HepG2 (cell line): ENCODE results near the gene GAS2. TPM values are rescaled to one million over a fixed set of nuclear protein-coding genes. Genes with fewer than 3 reads are reported as not detected.

Source experiments
- ARNT2 ChIP-seq: sonication (generic); formaldehyde crosslinking; IDR thresholded peaks from 2 replicates; pipeline ENCODE4 v1.8.0; 2022; ENCODE audit warnings: mild to moderate bottlenecking, low read depth, missing genetic modification reagents, moderate library complexity
- ATM ChIP-seq: fragments of 450-650 bp; IDR thresholded peaks from 2 replicates; pipeline ENCODE4 v1.7.1; 2017; ENCODE audit warnings: mild to moderate bottlenecking, borderline replicate concordance
- EED ChIP-seq: sonication (generic); formaldehyde crosslinking; IDR thresholded peaks from 2 replicates; pipeline ENCODE4 v1.5.0; 2020; ENCODE audit warnings: mild to moderate bottlenecking, missing genetic modification reagents
- HNRNPH1 ChIP-seq: fragments of 200-400 bp; formaldehyde crosslinking; optimal IDR thresholded peaks from 2 replicates; pipeline ENCODE3; 2017; ENCODE audit warnings: mild to moderate bottlenecking, low read depth, low read length
- HOXA7 ChIP-seq: sonication (generic); formaldehyde crosslinking; IDR thresholded peaks from 2 replicates; pipeline ENCODE4 v1.8.1; 2022; ENCODE audit warnings: mild to moderate bottlenecking, missing genetic modification reagents, moderate library complexity
- MBD4 ChIP-seq: IDR thresholded peaks from 2 replicates; pipeline ENCODE4 v1.6.1; 2012; ENCODE audit warnings: low read length, inconsistent platforms, borderline replicate concordance
- MXI1 ChIP-seq: IDR thresholded peaks from 3 replicates; pipeline ENCODE4 v1.6.1; 2012; ENCODE audit warnings: low read depth, low read length, inconsistent platforms, borderline replicate concordance
- NCOA5 ChIP-seq: sonication (generic); formaldehyde crosslinking; IDR thresholded peaks from 2 replicates; pipeline ENCODE4 v1.4.0; 2020; ENCODE audit warnings: missing genetic modification reagents
- NFE2 ChIP-seq: sonication (generic); formaldehyde crosslinking; IDR thresholded peaks from 2 replicates; pipeline ENCODE4 v1.4.0; 2020; ENCODE audit warnings: missing genetic modification reagents
- ZBTB38 ChIP-seq: sonication (generic); formaldehyde crosslinking; IDR thresholded peaks from 2 replicates; pipeline ENCODE4 v1.5.1; 2020; ENCODE audit warnings: mild to moderate bottlenecking, missing genetic modification reagents
- ZFYVE20 ChIP-seq: sonication (generic); formaldehyde crosslinking; IDR thresholded peaks from 2 replicates; pipeline ENCODE4 v1.8.0; 2023; ENCODE audit warnings: low read depth, mild to moderate bottlenecking, moderate library complexity, missing genetic modification reagents, borderline replicate concordance
- ZNF207 ChIP-seq: fragments of 450-650 bp; IDR thresholded peaks from 2 replicates; pipeline ENCODE4 v1.6.1; 2016; ENCODE audit warnings: antibody characterized with exemption, borderline replicate concordance
- ZNF546 ChIP-seq: sonication (generic); formaldehyde crosslinking; conservative IDR thresholded peaks from 2 replicates; pipeline ENCODE4 v1.8.1; 2023; ENCODE audit warnings: mild to moderate bottlenecking, missing genetic modification reagents
- ZNF564 ChIP-seq: sonication (generic); formaldehyde crosslinking; IDR thresholded peaks from 2 replicates; pipeline ENCODE4 v1.8.1; 2023; ENCODE audit warnings: mild to moderate bottlenecking, missing genetic modification reagents
- ZNF616 ChIP-seq: sonication (generic); formaldehyde crosslinking; IDR thresholded peaks from 2 replicates; pipeline ENCODE4 v1.5.0; 2020; ENCODE audit warnings: low read depth, mild to moderate bottlenecking, missing genetic modification reagents
- ZNF792 ChIP-seq: IDR thresholded peaks from 2 replicates; pipeline ENCODE4 v1.6.1; 2016
- polyA plus RNA-seq, 8 experiments: library from polyadenylated mRNA; depleted of rRNA in 3 of 8; stranded (reverse) in 7 of 8; unstranded in 1 of 8; fragments of >200 nt; fragmentation: Illumina TruSeq in 4 of 8; extraction: Trizol in 4 of 8; gene quantifications; 2 replicates each; pipeline versions ENCODE4 v1.2.1 to v1.2.3, GENCODE V29; 2011 to 2016; ENCODE audit warnings: low read depth in 4 of 8, missing spikeins in 1 of 8, mixed read lengths in 1 of 8; ENCODE audit not compliant: insufficient read depth in 1 of 8
- total RNA-seq, 5 experiments: library from RNA; depleted of rRNA; stranded (reverse); fragments of >200 nt; fragmentation: Illumina TruSeq; extraction: Trizol; gene quantifications; 2 replicates each; pipeline ENCODE4 v1.2.3, GENCODE V29; 2016; ENCODE audit warnings: low read depth in 1 of 5
- TF ChIP-seq, protein P1 (sequence below): IDR thresholded peaks from 2 replicates; pipeline ENCODE4 v1.6.1; 2016; ENCODE audit warnings: mild to moderate bottlenecking, missing biosample characterization, missing genetic modification reagents
- TF ChIP-seq, protein P2 (sequence below): sonication (generic); formaldehyde crosslinking; IDR thresholded peaks from 2 replicates; pipeline ENCODE4 v1.4.0; 2020; ENCODE audit warnings: mild to moderate bottlenecking, missing genetic modification reagents
- TF ChIP-seq, protein P3 (sequence below): sonication (generic); formaldehyde crosslinking; IDR thresholded peaks from 2 replicates; pipeline ENCODE4 v1.5.1; 2020; ENCODE audit warnings: missing genetic modification reagents, mild to moderate bottlenecking, borderline replicate concordance
- TF ChIP-seq, protein P4 (sequence below): sonication (generic); formaldehyde crosslinking; IDR thresholded peaks from 2 replicates; pipeline ENCODE4 v1.5.1; 2020; ENCODE audit warnings: mild to moderate bottlenecking, missing genetic modification reagents, moderate library complexity
- TF ChIP-seq, protein P5 (sequence below): sonication (generic); formaldehyde crosslinking; IDR thresholded peaks from 2 replicates; pipeline ENCODE4 v1.5.0; 2020; ENCODE audit warnings: missing genetic modification reagents

The GAS2 gene
- total and polyA plus RNA-seq, 2 of the 13 experiments (the other 11 are each of a cell fraction or from before 2014, with no cell fraction given), result 26.0 to 85.1 TPM

DNA sequence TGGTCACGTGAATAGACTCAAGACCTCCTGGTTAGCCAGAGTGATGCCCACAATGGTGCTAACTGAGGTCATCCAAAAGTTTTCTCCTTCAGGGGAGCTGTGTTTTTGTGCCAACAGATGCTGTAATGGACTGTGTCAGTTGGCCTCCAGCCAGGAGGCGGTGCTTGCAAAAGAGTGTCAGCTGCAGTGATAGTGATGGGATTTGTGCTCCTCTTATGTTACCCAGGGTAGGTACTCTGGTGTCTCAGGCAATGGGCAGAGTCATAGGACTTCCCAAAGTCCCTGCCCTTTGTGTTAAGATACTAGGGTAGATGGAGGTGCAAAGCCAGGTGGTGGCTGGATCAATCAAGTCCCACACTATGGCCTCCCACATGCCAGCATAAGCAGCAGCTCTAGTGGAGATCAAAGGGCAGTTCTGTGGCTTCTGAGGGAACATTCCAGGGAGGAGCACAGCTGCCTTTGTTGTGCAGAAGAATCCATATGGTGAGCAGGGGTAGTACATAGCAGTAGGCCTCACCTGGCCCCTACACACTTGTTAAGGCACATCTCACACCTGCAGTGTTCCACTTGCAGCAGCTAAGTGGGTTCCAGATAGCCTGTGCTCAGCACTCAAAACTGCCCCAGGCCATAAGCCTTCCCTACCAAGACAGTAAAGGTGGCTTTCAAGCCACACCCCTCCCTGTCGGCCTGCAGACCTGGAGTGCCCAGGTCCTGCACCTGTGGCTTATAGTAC is 31.3 kb upstream of the GAS2 start (continued):
- no peak for TF ChIP-seq MBD4
- TF ChIP-seq ZNF792 (CRISPR knock-in tag), result 0 out of 2 replicates have a peak, but pooled peaks have one; percentile 40
- TF ChIP-seq, protein P1, sequence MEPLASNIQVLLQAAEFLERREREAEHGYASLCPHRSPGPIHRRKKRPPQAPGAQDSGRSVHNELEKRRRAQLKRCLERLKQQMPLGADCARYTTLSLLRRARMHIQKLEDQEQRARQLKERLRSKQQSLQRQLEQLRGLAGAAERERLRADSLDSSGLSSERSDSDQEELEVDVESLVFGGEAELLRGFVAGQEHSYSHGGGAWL (CRISPR knock-in tag), result no peak
- TF ChIP-seq, protein P2, sequence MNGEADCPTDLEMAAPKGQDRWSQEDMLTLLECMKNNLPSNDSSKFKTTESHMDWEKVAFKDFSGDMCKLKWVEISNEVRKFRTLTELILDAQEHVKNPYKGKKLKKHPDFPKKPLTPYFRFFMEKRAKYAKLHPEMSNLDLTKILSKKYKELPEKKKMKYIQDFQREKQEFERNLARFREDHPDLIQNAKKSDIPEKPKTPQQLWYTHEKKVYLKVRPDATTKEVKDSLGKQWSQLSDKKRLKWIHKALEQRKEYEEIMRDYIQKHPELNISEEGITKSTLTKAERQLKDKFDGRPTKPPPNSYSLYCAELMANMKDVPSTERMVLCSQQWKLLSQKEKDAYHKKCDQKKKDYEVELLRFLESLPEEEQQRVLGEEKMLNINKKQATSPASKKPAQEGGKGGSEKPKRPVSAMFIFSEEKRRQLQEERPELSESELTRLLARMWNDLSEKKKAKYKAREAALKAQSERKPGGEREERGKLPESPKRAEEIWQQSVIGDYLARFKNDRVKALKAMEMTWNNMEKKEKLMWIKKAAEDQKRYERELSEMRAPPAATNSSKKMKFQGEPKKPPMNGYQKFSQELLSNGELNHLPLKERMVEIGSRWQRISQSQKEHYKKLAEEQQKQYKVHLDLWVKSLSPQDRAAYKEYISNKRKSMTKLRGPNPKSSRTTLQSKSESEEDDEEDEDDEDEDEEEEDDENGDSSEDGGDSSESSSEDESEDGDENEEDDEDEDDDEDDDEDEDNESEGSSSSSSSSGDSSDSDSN (CRISPR knock-in tag), result peak; percentile 40; the same call in 1 of the 2 replicates
- TF ChIP-seq HOXA7 (CRISPR knock-in tag), result no peak
- TF ChIP-seq, protein P3, sequence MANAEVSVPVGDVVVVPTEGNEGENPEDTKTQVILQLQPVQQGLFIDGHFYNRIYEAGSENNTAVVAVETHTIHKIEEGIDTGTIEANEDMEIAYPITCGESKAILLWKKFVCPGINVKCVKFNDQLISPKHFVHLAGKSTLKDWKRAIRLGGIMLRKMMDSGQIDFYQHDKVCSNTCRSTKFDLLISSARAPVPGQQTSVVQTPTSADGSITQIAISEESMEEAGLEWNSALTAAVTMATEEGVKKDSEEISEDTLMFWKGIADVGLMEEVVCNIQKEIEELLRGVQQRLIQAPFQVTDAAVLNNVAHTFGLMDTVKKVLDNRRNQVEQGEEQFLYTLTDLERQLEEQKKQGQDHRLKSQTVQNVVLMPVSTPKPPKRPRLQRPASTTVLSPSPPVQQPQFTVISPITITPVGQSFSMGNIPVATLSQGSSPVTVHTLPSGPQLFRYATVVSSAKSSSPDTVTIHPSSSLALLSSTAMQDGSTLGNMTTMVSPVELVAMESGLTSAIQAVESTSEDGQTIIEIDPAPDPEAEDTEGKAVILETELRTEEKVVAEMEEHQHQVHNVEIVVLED (CRISPR knock-in tag), result no peak
- TF ChIP-seq, protein P4, sequence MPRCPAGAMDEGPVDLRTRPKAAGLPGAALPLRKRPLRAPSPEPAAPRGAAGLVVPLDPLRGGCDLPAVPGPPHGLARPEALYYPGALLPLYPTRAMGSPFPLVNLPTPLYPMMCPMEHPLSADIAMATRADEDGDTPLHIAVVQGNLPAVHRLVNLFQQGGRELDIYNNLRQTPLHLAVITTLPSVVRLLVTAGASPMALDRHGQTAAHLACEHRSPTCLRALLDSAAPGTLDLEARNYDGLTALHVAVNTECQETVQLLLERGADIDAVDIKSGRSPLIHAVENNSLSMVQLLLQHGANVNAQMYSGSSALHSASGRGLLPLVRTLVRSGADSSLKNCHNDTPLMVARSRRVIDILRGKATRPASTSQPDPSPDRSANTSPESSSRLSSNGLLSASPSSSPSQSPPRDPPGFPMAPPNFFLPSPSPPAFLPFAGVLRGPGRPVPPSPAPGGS, result no peak
- no peak; the same call in 1 of the 2 replicates for TF ChIP-seq ZNF564
- TF ChIP-seq, protein P5, sequence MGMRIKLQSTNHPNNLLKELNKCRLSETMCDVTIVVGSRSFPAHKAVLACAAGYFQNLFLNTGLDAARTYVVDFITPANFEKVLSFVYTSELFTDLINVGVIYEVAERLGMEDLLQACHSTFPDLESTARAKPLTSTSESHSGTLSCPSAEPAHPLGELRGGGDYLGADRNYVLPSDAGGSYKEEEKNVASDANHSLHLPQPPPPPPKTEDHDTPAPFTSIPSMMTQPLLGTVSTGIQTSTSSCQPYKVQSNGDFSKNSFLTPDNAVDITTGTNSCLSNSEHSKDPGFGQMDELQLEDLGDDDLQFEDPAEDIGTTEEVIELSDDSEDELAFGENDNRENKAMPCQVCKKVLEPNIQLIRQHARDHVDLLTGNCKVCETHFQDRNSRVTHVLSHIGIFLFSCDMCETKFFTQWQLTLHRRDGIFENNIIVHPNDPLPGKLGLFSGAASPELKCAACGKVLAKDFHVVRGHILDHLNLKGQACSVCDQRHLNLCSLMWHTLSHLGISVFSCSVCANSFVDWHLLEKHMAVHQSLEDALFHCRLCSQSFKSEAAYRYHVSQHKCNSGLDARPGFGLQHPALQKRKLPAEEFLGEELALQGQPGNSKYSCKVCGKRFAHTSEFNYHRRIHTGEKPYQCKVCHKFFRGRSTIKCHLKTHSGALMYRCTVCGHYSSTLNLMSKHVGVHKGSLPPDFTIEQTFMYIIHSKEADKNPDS, result no peak
- TF ChIP-seq ZNF546 (CRISPR knock-in tag), result no peak
- TF ChIP-seq ZBTB38, result no peak
- TF ChIP-seq MXI1, result no peak; the same call in 2 of the 3 replicates
- TF ChIP-seq ZFYVE20, result no peak
- no peak for TF ChIP-seq EED (CRISPR knock-in tag)
- TF ChIP-seq ATM, result no peak
- no peak for TF ChIP-seq NFE2
- TF ChIP-seq ARNT2 (CRISPR knock-in tag), result 0 out of 2 replicates have a peak, but pooled peaks have one; percentile 54
- TF ChIP-seq HNRNPH1, result no peak
- TF ChIP-seq ZNF207, result no peak
- no peak for TF ChIP-seq NCOA5
- TF ChIP-seq ZNF616 (CRISPR knock-in tag), result no peak
